ENCODE measurements around the gene CRYL1. TPM values are rescaled to one million over a fixed set of nuclear protein-coding genes. Genes with fewer than 3 reads are reported as not detected.

Gene CRYL1
- total RNA-seq, 2 donors from 2014 or later = 64.6 to 144 TPM

DNA sequence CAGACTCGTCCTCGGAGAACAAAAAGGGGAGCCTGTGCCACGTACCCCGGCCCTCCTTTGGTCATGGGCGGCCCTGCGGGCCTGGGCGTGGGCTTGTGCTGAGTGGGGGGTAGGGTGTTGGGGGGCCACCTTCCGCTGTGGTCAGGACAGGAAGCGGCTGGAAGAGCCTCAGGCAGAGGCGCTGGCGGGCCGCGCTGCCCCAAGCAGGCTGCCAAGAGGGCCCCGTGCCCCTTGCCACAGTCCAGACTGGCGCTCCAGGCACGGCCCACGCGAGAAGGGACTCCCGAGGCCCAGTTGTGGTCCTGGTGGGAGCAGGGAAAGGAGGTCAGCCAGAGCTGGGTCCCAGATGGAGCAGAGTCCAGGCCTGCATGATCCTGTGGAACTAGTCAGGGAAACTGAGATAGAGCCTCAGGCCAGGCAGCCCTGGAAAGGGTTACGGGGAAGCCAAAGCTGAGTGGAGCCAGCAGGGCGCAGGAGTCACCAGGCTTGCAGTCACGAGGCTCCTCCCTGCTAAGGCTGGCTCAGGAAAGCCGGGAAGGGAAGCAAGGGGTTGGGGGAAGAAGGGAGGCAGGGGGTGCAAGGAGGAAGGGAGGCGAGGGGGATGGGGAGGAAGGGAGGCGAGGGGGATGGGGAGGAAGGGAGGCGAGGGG, 135.0 kb downstream of the CRYL1 start:
- Histone ChIP-seq H3K27me3 (no peaks in the 10 kb centered on the region), H3K4me3 (no peak overlapping the region), H3K27ac (no peak overlapping the region), H3K9me3 (no peaks in the 10 kb centered on the region), H3K36me3 (no peaks in the 10 kb centered on the region), H3K9ac (ENCODE audit: low read depth in 2 of 2, low read length in 2 of 2) (no peak overlapping the region), H3K4me1 (no peaks in the 10 kb centered on the region)
- no peak for TF ChIP-seq CTCF (IDR thresholded peaks at IDR 0.05)
- intact Hi-C loops (cut with DNase I) = no loop called here
- no peak for DNase-seq

GRCh38 chr13:20389696-20390525, 135.7 kb downstream of the CRYL1 start:
- Histone ChIP-seq H3K27ac (no peak overlapping the region), H3K27me3 (no peaks in the 10 kb centered on the region), H3K4me3 (no peak overlapping the region), H3K9ac (ENCODE audit: low read depth in 2 of 2, low read length in 2 of 2) (no peak overlapping the region), H3K4me1 (no peaks in the 10 kb centered on the region), H3K36me3 (no peaks in the 10 kb centered on the region), H3K9me3 (no peaks in the 10 kb centered on the region)
- no peak for DNase-seq
- intact Hi-C loops (cut with DNase I) = no loop called here
- no peak for TF ChIP-seq CTCF (IDR thresholded peaks at IDR 0.05)

- no peaks in the 10 kb centered on the region for H3K4me1 ChIP-seq
- no peaks in the 10 kb centered on the region for H3K27me3 ChIP-seq
- H3K4me3 ChIP-seq = no peak overlapping the region
- H3K9ac ChIP-seq (ENCODE audit: low read depth in 2 of 2, low read length in 2 of 2) = no peak overlapping the region
- no peaks in the 10 kb centered on the region for H3K9me3 ChIP-seq
- DNase-seq = no peak
- no peaks in the 10 kb centered on the region for H3K36me3 ChIP-seq
- H3K27ac ChIP-seq = no peak overlapping the region
- no peak for TF ChIP-seq CTCF (IDR thresholded peaks at IDR 0.05)
- intact Hi-C loops (cut with DNase I) = no loop called here
Measured at GRCh38 chr13:20388184-20388583, 137.5 kb downstream of the CRYL1 start.

GRCh38 chr13:20387441-20387971, 138.2 kb downstream of the CRYL1 start:
- no peak overlapping the region for H3K27ac ChIP-seq
- H3K9me3 ChIP-seq = no peaks in the 10 kb centered on the region
- H3K9ac ChIP-seq (ENCODE audit: low read depth in 2 of 2, low read length in 2 of 2) = no peak overlapping the region
- H3K27me3 ChIP-seq = no peaks in the 10 kb centered on the region
- no peak for TF ChIP-seq CTCF (IDR thresholded peaks at IDR 0.05)
- DNase-seq = no peak
- H3K4me1 ChIP-seq = no peaks in the 10 kb centered on the region
- intact Hi-C loops (cut with DNase I) = no loop called here
- H3K36me3 ChIP-seq = no peaks in the 10 kb centered on the region
- H3K4me3 ChIP-seq = no peak overlapping the region

- DNase-seq = no peak
- Histone ChIP-seq H3K9me3 (no peaks in the 10 kb centered on the region), H3K27me3 (no peaks in the 10 kb centered on the region), H3K9ac (ENCODE audit: low read depth in 2 of 2, low read length in 2 of 2) (no peak overlapping the region), H3K36me3 (no peaks in the 10 kb centered on the region), H3K27ac (no peak overlapping the region), H3K4me1 (no peaks in the 10 kb centered on the region), H3K4me3 (no peak overlapping the region)
- intact Hi-C loops (cut with DNase I) = no loop called here
- no peak for TF ChIP-seq CTCF (IDR thresholded peaks at IDR 0.05)
Measured at GRCh38 chr13:20387006-20387405, 138.7 kb downstream of the CRYL1 start.

All from colonic mucosa (tissue), 4 donors.